Spleen (tissue), 11 donors: ENCODE results near the gene KCNC3. TPM values are rescaled to one million over a fixed set of nuclear protein-coding genes. Genes with fewer than 3 reads are reported as not detected.

Experiments used
- DNase-seq: peaks from one replicate; pipeline ENCODE4 v3.0.0-alpha.2; 2020
- H3K27ac ChIP-seq, 8 donors: fragments of 200-600 bp; sonication (generic) in 7 of 8; 1 replicate in 4 of 8; 2 replicates in 4 of 8; pipeline versions ENCODE4 v1.5.0 to v1.8.0; 2016 to 2021; ENCODE audit warnings: inconsistent platforms in 4 of 8, mild to moderate bottlenecking in 4 of 8, moderate library complexity in 1 of 8
- H3K27me3 ChIP-seq, 7 donors: fragments of 200-600 bp; sonication (generic) in 6 of 7; replicated peaks in 1 of 7; 1 replicate in 4 of 7; 2 replicates in 3 of 7; pipeline versions ENCODE4 v1.5.0 to v1.8.0; 2016 to 2021; ENCODE audit warnings: inconsistent platforms in 3 of 7, mild to moderate bottlenecking in 1 of 7
- H3K36me3 ChIP-seq, 6 donors: fragments of 200-600 bp; sonication (generic) in 5 of 6; 1 replicate in 4 of 6; 2 replicates in 2 of 6; pipeline versions ENCODE4 v1.5.0 to v1.8.0; 2016 to 2021; ENCODE audit warnings: inconsistent platforms in 2 of 6
- H3K4me1 ChIP-seq, 6 donors: fragments of 200-600 bp; sonication (generic) in 5 of 6; 1 replicate in 3 of 6; 2 replicates in 3 of 6; pipeline versions ENCODE4 v1.5.0 to v1.8.0; 2016 to 2021; ENCODE audit warnings: inconsistent platforms in 3 of 6
- H3K4me3 ChIP-seq, 8 donors: fragments of 200-600 bp; sonication (generic) in 7 of 8; 1 replicate in 4 of 8; 2 replicates in 4 of 8; pipeline versions ENCODE4 v1.5.0 to v1.8.0; 2016 to 2021; ENCODE audit warnings: inconsistent platforms in 4 of 8, mild to moderate bottlenecking in 4 of 8, moderate library complexity in 2 of 8
- H3K9me3 ChIP-seq, 8 donors: fragments of 200-600 bp; sonication (generic) in 7 of 8; 1 replicate in 4 of 8; 2 replicates in 4 of 8; pipeline versions ENCODE4 v1.5.0 to v1.8.0; 2016 to 2021; ENCODE audit warnings: inconsistent platforms in 4 of 8
- POLR2A ChIP-seq, 3 donors: fragments of 450-650 bp; IDR thresholded peaks; one replicate each; pipeline ENCODE4 v1.5.1; 2017; ENCODE audit warnings: antibody characterized with exemption in 3 of 3, mild to moderate bottlenecking in 1 of 3
- POLR2AphosphoS5 ChIP-seq, 3 donors: sonication (generic); formaldehyde crosslinking; IDR thresholded peaks; one replicate each; pipeline ENCODE4 v1.5.1; 2017; ENCODE audit warnings: antibody characterized with exemption in 3 of 3
- WGBS, 5 donors: extraction: QIAGEN DNeasy Blood & Tissue Kit in 3 of 5; methylation state at CpG; one replicate each; pipeline versions ENCODE4 v1.1.5 to v1.1.7; 2013 to 2018; 5-methylcytosine and 5-hydroxymethylcytosine counted together
- intact Hi-C: fragments of 100-400 bp; cut with DNase I; formaldehyde crosslinking; loops from one replicate; pipeline ENCODE4 v1.15.0; 2023; ENCODE audit warnings: low total_unique reads
- polyA plus RNA-seq, 3 donors: library from polyadenylated mRNA; stranded (reverse); fragments of 200-250 nt; gene quantifications; one replicate each; pipeline ENCODE4 v1.2.1, GENCODE V29; 2013
- total RNA-seq, 7 donors: library from RNA; depleted of rRNA in 3 of 7; stranded (reverse); fragments of >200 nt in 3 of 7; fragmentation: NEBNext Ultra II Directional in 4 of 7; extraction: Animal tissue kit (Norgen Biotek cat#: 25700) in 4 of 7; gene quantifications; one replicate each; pipeline versions ENCODE4 v1.1.0 to v1.2.1, GENCODE V29; 2016 to 2021
- TF ChIP-seq, protein P1 (sequence below), 11 experiments: fragments of 200-600 bp in 7 of 11; fragments of 450-650 bp in 4 of 11; sonication (generic) in 4 of 11; IDR thresholded peaks in 8 of 11; conservative IDR thresholded peaks in 3 of 11; 1 replicate in 7 of 11; 2 replicates in 4 of 11; pipeline versions ENCODE4 v1.4.0 to v1.8.0; 2016 to 2021; ENCODE audit warnings: antibody characterized with exemption in 11 of 11, inconsistent platforms in 4 of 11, mild to moderate bottlenecking in 1 of 11
- donor health status: healthy with polysubstance abuse.
- donor health status: DM: no; HTN: no; CAD: no; lungs with moderate emphysema.
- donor health status: DM: no; HTN: no; CAD: no.
- donor health status: Bipolar disorder and iron deficiency.
- donor health status: healthy.
- donor health status: DM: no; HTN: no; CAD: no.
- donor health status: DM: yes; HTN: yes; CAD: no.

Gene KCNC3
- total and polyA plus RNA-seq, 10 donors, result 0.72 to 20.8 (median 5.2) TPM

GRCh38 chr19:50333737-50334617 is 4.8 kb upstream of the KCNC3 start:
- Histone ChIP-seq H3K9me3 (peaks cover 0 to 18% (median 0%) of the 10 kb centered on the region in 8 donors), H3K36me3 (peaks cover 0 to 47% (median 2%) of the 10 kb centered on the region in 6 donors), H3K4me3 (peak overlapping the region; percentile 22 to 75 (median 34)), H3K27ac (peak overlapping the region in 7 of 8 donors; percentile 52 to 87 (median 77)), H3K27me3 (peaks cover 0 to 63% (median 30%) of the 10 kb centered on the region in 7 donors), H3K4me1 (peaks cover 0 to 91% (median 55%) of the 10 kb centered on the region in 6 donors)
- WGBS, 5 donors, result 13 to 16% (median 14%) methylated on average over 47 to 54 of the region's 54 CpGs
- intact Hi-C loops, result no loop called here
- TF ChIP-seq POLR2AphosphoS5 (IDR thresholded peaks at IDR 0.05), result peak; percentile 85 to 93 (median 91)
- TF ChIP-seq, protein P1, sequence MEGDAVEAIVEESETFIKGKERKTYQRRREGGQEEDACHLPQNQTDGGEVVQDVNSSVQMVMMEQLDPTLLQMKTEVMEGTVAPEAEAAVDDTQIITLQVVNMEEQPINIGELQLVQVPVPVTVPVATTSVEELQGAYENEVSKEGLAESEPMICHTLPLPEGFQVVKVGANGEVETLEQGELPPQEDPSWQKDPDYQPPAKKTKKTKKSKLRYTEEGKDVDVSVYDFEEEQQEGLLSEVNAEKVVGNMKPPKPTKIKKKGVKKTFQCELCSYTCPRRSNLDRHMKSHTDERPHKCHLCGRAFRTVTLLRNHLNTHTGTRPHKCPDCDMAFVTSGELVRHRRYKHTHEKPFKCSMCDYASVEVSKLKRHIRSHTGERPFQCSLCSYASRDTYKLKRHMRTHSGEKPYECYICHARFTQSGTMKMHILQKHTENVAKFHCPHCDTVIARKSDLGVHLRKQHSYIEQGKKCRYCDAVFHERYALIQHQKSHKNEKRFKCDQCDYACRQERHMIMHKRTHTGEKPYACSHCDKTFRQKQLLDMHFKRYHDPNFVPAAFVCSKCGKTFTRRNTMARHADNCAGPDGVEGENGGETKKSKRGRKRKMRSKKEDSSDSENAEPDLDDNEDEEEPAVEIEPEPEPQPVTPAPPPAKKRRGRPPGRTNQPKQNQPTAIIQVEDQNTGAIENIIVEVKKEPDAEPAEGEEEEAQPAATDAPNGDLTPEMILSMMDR (IDR thresholded peaks at IDR 0.05 in 8 of 11, conservative IDR thresholded peaks at IDR 0.05 in 3 of 11), result no peak
- peak; percentile 92 for DNase-seq

DNA sequence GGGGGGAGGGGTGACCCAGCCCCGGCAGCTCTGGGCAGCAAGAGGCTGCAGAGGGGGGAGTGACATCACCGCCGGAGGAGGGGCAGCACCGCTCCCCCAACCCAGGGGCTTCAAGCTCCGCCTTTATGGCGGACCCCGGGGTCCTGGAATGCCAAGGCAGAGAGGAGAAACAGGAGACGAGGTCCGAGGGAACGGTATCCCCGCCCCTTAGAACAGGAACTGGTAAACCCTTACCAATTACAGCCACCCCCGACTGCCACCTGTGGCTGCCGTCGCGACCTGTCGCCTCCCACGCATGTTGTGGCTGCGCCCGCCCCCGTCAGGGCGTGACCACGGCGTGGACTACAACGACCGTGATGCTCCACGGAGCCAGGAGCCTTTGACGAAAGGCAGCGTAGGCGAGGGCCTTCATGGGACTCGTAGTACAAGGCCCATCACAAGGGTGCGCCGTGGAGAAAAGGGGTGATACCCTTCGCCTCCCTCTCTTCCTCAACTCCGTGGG is 4.1 kb upstream of the KCNC3 start:
- peaks cover 0 to 40% (median 2%) of the 10 kb centered on the region in 6 donors for H3K36me3 ChIP-seq
- DNase-seq, result peak; percentile 96
- H3K4me3 ChIP-seq, result peak overlapping the region; percentile 22 to 75 (median 34)
- WGBS, 5 donors, result 1 to 2% (median 2%) methylated on average over 6 to 34 of the region's 34 CpGs
- H3K27ac ChIP-seq, result peak overlapping the region; percentile 22 to 87 (median 72)
- peaks cover 0 to 19% (median 0%) of the 10 kb centered on the region in 8 donors for H3K9me3 ChIP-seq
- peaks cover 0 to 87% (median 51%) of the 10 kb centered on the region in 6 donors for H3K4me1 ChIP-seq
- no peak for TF ChIP-seq POLR2A (IDR thresholded peaks at IDR 0.05)
- TF ChIP-seq POLR2AphosphoS5 (IDR thresholded peaks at IDR 0.05), result peak; percentile 77 to 88 (median 81)
- TF ChIP-seq, protein P1 (IDR thresholded peaks at IDR 0.05 in 8 of 11, conservative IDR thresholded peaks at IDR 0.05 in 3 of 11), result peak in 1 of 11 experiments; percentile 10
- peaks cover 0 to 69% (median 32%) of the 10 kb centered on the region in 7 donors for H3K27me3 ChIP-seq
- intact Hi-C loops, result no loop called here

GRCh38 chr19:50332244-50333038 is 3.3 kb upstream of the KCNC3 start:
- Histone ChIP-seq H3K36me3 (peaks cover 0 to 32% (median 2%) of the 10 kb centered on the region in 6 donors), H3K4me1 (peaks cover 0 to 85% (median 52%) of the 10 kb centered on the region in 6 donors), H3K27ac (peak overlapping the region in 7 of 8 donors; percentile 20 to 87 (median 77)), H3K27me3 (peaks cover 0 to 77% (median 40%) of the 10 kb centered on the region in 7 donors), H3K9me3 (peaks cover 0 to 22% (median 0%) of the 10 kb centered on the region in 8 donors), H3K4me3 (peak overlapping the region in 6 of 8 donors; percentile 24 to 75 (median 38))
- WGBS, 5 donors, result 10 to 18% (median 11%) methylated on average over 20 of the region's 20 CpGs
- DNase-seq, result peak; percentile 71
- peak in 2 of 3 donors; percentile 8 to 9 for TF ChIP-seq POLR2AphosphoS5 (IDR thresholded peaks at IDR 0.05)
- TF ChIP-seq, protein P1 (IDR thresholded peaks at IDR 0.05 in 8 of 11, conservative IDR thresholded peaks at IDR 0.05 in 3 of 11), result no peak
- intact Hi-C loops, result no loop called here
